HepG2 (cell line): ENCODE results near the gene TLE5. TPM values are rescaled to one million over a fixed set of nuclear protein-coding genes. Genes with fewer than 3 reads are reported as not detected.
A peak's percentile ranks its signal among the peaks of the same experiment; 100 is the strongest.

Source experiments
- ATAC-seq: fragments of 200-7000 bp; cut with Tn5 transposase; 3 replicates; pipeline ENCODE4 v1.9.1; 2020; ENCODE audit warnings: mild to moderate bottlenecking, moderate library complexity
- BruUV-seq: library from RNA; stranded (reverse); fragments of 400-500 nt; replicated peaks from 2 replicates; lab custom pipeline; 2021; lab: Mats Ljungman, UMichigan
- CTCF ChIA-PET: fragments of 300-600 bp; formaldehyde crosslinking; extraction: SDS; loops from one replicate; lab custom pipeline; 2021; ENCODE audit warnings: low total read pairs, inconsistent platforms, low intra/inter-chr PET ratio; lab: Yijun Ruan, JAX
- POLR2A ChIA-PET: fragments of 350-600 bp; sonication (Branson Sonifier 250); formaldehyde crosslinking; loops from one replicate; lab custom pipeline; 2020; ENCODE audit warnings: antibody characterized with exemption, inconsistent platforms; lab: Yijun Ruan, JAX
- DNase-seq: peaks from one replicate; pipeline ENCODE4 v3.0.0-alpha.2; 2015; ENCODE audit warnings: low spot score
- FAIRE-seq: peaks from 3 replicates; lab custom pipeline; 2011; peaks lifted over from hg19 to GRCh38; lab: Jason Lieb, UNC
- H2AFZ ChIP-seq: one replicate; pipeline ENCODE4 v1.6.1; 2011; ENCODE audit warnings: low read length, inconsistent platforms
- H3K27ac ChIP-seq: fragments of 300-600 bp; 3 replicates; pipeline ENCODE4 v1.8.0; 2011; ENCODE audit warnings: mixed run types, mild to moderate bottlenecking, mixed read lengths, low read length, inconsistent platforms; ENCODE audit not compliant: insufficient read depth; ENCODE audit errors: extremely low read length
- H3K27me3 ChIP-seq, 2 experiments: fragments of 200-600 bp in 1 of 2; 2 replicates in 1 of 2; 3 replicates in 1 of 2; pipeline versions ENCODE4 v1.6.0 to v1.8.0; 2011; ENCODE audit warnings: low read length in 2 of 2, mild to moderate bottlenecking in 2 of 2, moderate library complexity in 2 of 2, inconsistent platforms in 1 of 2; ENCODE audit not compliant: insufficient read depth in 2 of 2, control insufficient read depth in 1 of 2
- H3K36me3 ChIP-seq, 2 experiments: fragments of 200-600 bp in 1 of 2; replicated peaks in 1 of 2; 2 replicates in 1 of 2; 3 replicates in 1 of 2; pipeline versions ENCODE4 v1.5.1 to v1.8.0; 2011; ENCODE audit warnings: low read length in 2 of 2, inconsistent platforms in 1 of 2; ENCODE audit not compliant: insufficient read depth in 2 of 2, control insufficient read depth in 1 of 2
- H3K4me1 ChIP-seq: 2 replicates; pipeline ENCODE4 v1.5.1; 2012; ENCODE audit warnings: low read length, inconsistent platforms; ENCODE audit not compliant: insufficient read depth
- H3K4me2 ChIP-seq: 2 replicates; pipeline ENCODE4 v1.6.0; 2011; ENCODE audit warnings: low read depth, low read length, inconsistent platforms
- H3K4me3 ChIP-seq, 3 experiments: fragments of 200-600 bp in 1 of 3; sonication (generic), shearing (Covaris generic) in 1 of 3; replicated peaks in 1 of 3; 2 replicates each; pipeline ENCODE4 v1.5.1; 2011 to 2016; ENCODE audit warnings: low read length in 3 of 3, inconsistent platforms in 2 of 3, low read depth in 2 of 3, mild to moderate bottlenecking in 2 of 3, control low read depth in 1 of 3, mixed read lengths in 1 of 3; ENCODE audit not compliant: insufficient read depth in 1 of 3
- H3K79me2 ChIP-seq: one replicate; pipeline ENCODE4 v1.6.1; 2011; ENCODE audit warnings: low read length, inconsistent platforms; ENCODE audit not compliant: insufficient read depth
- H3K9ac ChIP-seq: 2 replicates; pipeline ENCODE4 v1.6.0; 2011; ENCODE audit warnings: mild to moderate bottlenecking, low read depth, low read length, inconsistent platforms; ENCODE audit not compliant: insufficient read depth
- H3K9me3 ChIP-seq: 2 replicates; pipeline ENCODE4 v1.5.1; 2012; ENCODE audit warnings: mild to moderate bottlenecking, low read length
- H4K20me1 ChIP-seq: 2 replicates; pipeline ENCODE4 v1.6.0; 2011; ENCODE audit warnings: inconsistent platforms, mild to moderate bottlenecking, low read length, moderate library complexity; ENCODE audit not compliant: insufficient read depth
- BRD4 ChIP-seq: sonication (generic); formaldehyde crosslinking; IDR thresholded peaks from 2 replicates; pipeline ENCODE4 v1.4.0; 2020; ENCODE audit warnings: missing genetic modification reagents
- CBX2 ChIP-seq, 2 experiments: fragments of 200-600 bp in 1 of 2; sonication (generic); formaldehyde crosslinking in 1 of 2; IDR thresholded peaks; 2 replicates each; pipeline versions ENCODE4 v1.7.0 to v1.8.1; 2018 to 2022; ENCODE audit warnings: low read depth in 2 of 2, low read length in 1 of 2, mild to moderate bottlenecking in 1 of 2, missing genetic modification reagents in 1 of 2
- FOXM1 ChIP-seq: sonication (generic); formaldehyde crosslinking; IDR thresholded peaks from 2 replicates; pipeline ENCODE4 v1.5.0; 2020; ENCODE audit warnings: missing genetic modification reagents
- GPN1 ChIP-seq: sonication (generic); formaldehyde crosslinking; IDR thresholded peaks from 2 replicates; pipeline ENCODE4 v1.5.1; 2020; ENCODE audit warnings: missing genetic modification reagents, borderline replicate concordance
- KLF13 ChIP-seq: sonication (generic); formaldehyde crosslinking; IDR thresholded peaks from 2 replicates; pipeline ENCODE4 v1.4.0; 2020; ENCODE audit warnings: mild to moderate bottlenecking, missing genetic modification reagents
- MTA3 ChIP-seq: sonication (generic); formaldehyde crosslinking; IDR thresholded peaks from 2 replicates; pipeline ENCODE4 v1.4.0; 2020; ENCODE audit warnings: missing genetic modification reagents
- SKI ChIP-seq: fragments of 450-650 bp; IDR thresholded peaks from one replicate; pipeline ENCODE4 v1.6.1; 2018; ENCODE audit warnings: mild to moderate bottlenecking; ENCODE audit not compliant: partially characterized antibody
- TBX2 ChIP-seq: sonication (generic); formaldehyde crosslinking; IDR thresholded peaks from 2 replicates; pipeline ENCODE4 v1.5.0; 2020; ENCODE audit warnings: missing genetic modification reagents, mild to moderate bottlenecking, borderline replicate concordance
- ZEB1 ChIP-seq: IDR thresholded peaks from 2 replicates; pipeline ENCODE4 v1.6.1; 2012; ENCODE audit warnings: mild to moderate bottlenecking, low read depth, inconsistent platforms; ENCODE audit not compliant: insufficient replicate concordance
- ZFP1 ChIP-seq: IDR thresholded peaks from 2 replicates; pipeline ENCODE4 v1.6.1; 2016
- ZNF292 ChIP-seq: sonication (generic); formaldehyde crosslinking; IDR thresholded peaks from 2 replicates; pipeline ENCODE4 v1.8.1; 2022; ENCODE audit warnings: mild to moderate bottlenecking, low read depth, missing genetic modification reagents, borderline replicate concordance
- ZNF383 ChIP-seq: sonication (generic); formaldehyde crosslinking; IDR thresholded peaks from 2 replicates; pipeline ENCODE4 v1.4.0; 2020; ENCODE audit warnings: missing genetic modification reagents, mild to moderate bottlenecking, borderline replicate concordance
- ZNF552 ChIP-seq: sonication (generic); formaldehyde crosslinking; IDR thresholded peaks from 2 replicates; pipeline ENCODE4 v1.9.0; 2022; ENCODE audit warnings: missing genetic modification reagents, mild to moderate bottlenecking, borderline replicate concordance
- ZNF672 ChIP-seq: sonication (generic); formaldehyde crosslinking; IDR thresholded peaks from 2 replicates; pipeline ENCODE4 v1.8.1; 2022; ENCODE audit warnings: missing genetic modification reagents
- ZNF678 ChIP-seq: sonication (generic); formaldehyde crosslinking; IDR thresholded peaks from 2 replicates; pipeline ENCODE4 v1.4.0; 2020; ENCODE audit warnings: mild to moderate bottlenecking, missing genetic modification reagents
- ZNF713 ChIP-seq: sonication (generic); formaldehyde crosslinking; IDR thresholded peaks from 2 replicates; pipeline ENCODE4 v1.4.0; 2020; ENCODE audit warnings: mild to moderate bottlenecking, missing genetic modification reagents
- ZNF782 ChIP-seq: sonication (generic); formaldehyde crosslinking; IDR thresholded peaks from 2 replicates; pipeline ENCODE4 v1.4.0; 2020; ENCODE audit warnings: missing genetic modification reagents, mild to moderate bottlenecking, borderline replicate concordance
- WGBS: methylation state at CpG from one replicate; pipeline ENCODE4 v1.1.6; 2017; ENCODE audit warnings: low lambda C conversion rate; 5-methylcytosine and 5-hydroxymethylcytosine counted together
- in situ Hi-C: cut with HindIII; loops from 2 replicates; pipeline ENCODE4 v1.10.0; 2017; ENCODE audit warnings: low pct_unique_long_range_greater_than_20kb; ENCODE audit not compliant: extremely low pct_ligation_motif_present
- intact Hi-C: fragments of 100-400 bp; cut with micrococcal nuclease; formaldehyde crosslinking; loops from one replicate; pipeline ENCODE4 v1.10.0; 2022; ENCODE audit not compliant: unreplicated experiment
- polyA plus RNA-seq, 8 experiments: library from polyadenylated mRNA; depleted of rRNA in 3 of 8; stranded (reverse) in 7 of 8; unstranded in 1 of 8; fragments of >200 nt; fragmentation: Illumina TruSeq in 4 of 8; extraction: Trizol in 4 of 8; gene quantifications; 2 replicates each; pipeline versions ENCODE4 v1.2.1 to v1.2.3, GENCODE V29; 2011 to 2016; ENCODE audit warnings: low read depth in 4 of 8, missing spikeins in 1 of 8, mixed read lengths in 1 of 8; ENCODE audit not compliant: insufficient read depth in 1 of 8
- total RNA-seq, 5 experiments: library from RNA; depleted of rRNA; stranded (reverse); fragments of >200 nt; fragmentation: Illumina TruSeq; extraction: Trizol; gene quantifications; 2 replicates each; pipeline ENCODE4 v1.2.3, GENCODE V29; 2016; ENCODE audit warnings: low read depth in 1 of 5
- TF ChIP-seq, protein P1 (sequence below): sonication (generic); formaldehyde crosslinking; IDR thresholded peaks from 2 replicates; pipeline ENCODE4 v1.4.0; 2020; ENCODE audit warnings: missing genetic modification reagents, borderline replicate concordance
- TF ChIP-seq, protein P2 (sequence below): sonication (generic); formaldehyde crosslinking; IDR thresholded peaks from 2 replicates; pipeline ENCODE4 v1.8.1; 2023; ENCODE audit warnings: mild to moderate bottlenecking, missing genetic modification reagents, borderline replicate concordance
- TF ChIP-seq, protein P3 (sequence below): sonication (generic); formaldehyde crosslinking; IDR thresholded peaks from 2 replicates; pipeline ENCODE4 v1.4.0; 2020; ENCODE audit warnings: missing genetic modification reagents

The TLE5 gene
- total and polyA plus RNA-seq, 2 of the 13 experiments (the other 11 are each of a cell fraction or from before 2014, with no cell fraction given) = 62.8 to 189 TPM

DNA sequence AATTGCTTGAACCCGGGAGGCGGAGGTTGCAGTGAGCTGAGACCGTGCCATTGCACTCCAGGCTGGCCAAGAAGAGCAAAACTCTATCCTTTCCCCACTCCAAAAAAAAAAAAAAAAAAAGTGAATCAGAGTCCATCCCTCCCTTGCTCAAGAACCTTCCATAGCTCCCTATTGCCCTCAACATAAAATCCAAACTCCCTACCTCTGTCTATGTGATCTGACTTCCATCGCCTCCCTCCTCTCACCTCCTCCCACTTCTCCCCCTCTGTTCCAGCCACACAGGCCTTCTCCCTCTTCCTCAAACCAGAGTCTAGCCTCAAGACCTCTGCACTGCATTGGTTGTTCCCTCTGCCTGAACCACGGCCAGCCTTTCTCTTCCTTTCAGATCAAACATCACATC is 23.2 kb downstream of the TLE5 start:
- TF ChIP-seq, protein P1, sequence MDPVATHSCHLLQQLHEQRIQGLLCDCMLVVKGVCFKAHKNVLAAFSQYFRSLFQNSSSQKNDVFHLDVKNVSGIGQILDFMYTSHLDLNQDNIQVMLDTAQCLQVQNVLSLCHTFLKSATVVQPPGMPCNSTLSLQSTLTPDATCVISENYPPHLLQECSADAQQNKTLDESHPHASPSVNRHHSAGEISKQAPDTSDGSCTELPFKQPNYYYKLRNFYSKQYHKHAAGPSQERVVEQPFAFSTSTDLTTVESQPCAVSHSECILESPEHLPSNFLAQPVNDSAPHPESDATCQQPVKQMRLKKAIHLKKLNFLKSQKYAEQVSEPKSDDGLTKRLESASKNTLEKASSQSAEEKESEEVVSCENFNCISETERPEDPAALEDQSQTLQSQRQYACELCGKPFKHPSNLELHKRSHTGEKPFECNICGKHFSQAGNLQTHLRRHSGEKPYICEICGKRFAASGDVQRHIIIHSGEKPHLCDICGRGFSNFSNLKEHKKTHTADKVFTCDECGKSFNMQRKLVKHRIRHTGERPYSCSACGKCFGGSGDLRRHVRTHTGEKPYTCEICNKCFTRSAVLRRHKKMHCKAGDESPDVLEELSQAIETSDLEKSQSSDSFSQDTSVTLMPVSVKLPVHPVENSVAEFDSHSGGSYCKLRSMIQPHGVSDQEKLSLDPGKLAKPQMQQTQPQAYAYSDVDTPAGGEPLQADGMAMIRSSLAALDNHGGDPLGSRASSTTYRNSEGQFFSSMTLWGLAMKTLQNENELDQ = no peak
- no peak for TF ChIP-seq ZNF672 (CRISPR knock-in tag)
- no peak for TF ChIP-seq ZNF678 (CRISPR knock-in tag)
- no peak for TF ChIP-seq ZNF552 (CRISPR knock-in tag)
- no peak for TF ChIP-seq BRD4 (CRISPR knock-in tag)
- TF ChIP-seq, protein P2, sequence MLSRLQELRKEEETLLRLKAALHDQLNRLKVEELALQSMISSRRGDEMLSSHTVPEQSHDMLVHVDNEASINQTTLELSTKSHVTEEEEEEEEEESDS (CRISPR knock-in tag) = no peak
- TF ChIP-seq ZNF383 (CRISPR knock-in tag) = no peak
- TF ChIP-seq ZNF782 (CRISPR knock-in tag) = no peak
- no peak for TF ChIP-seq MTA3 (CRISPR knock-in tag)
- no peak for TF ChIP-seq ZNF713 (CRISPR knock-in tag)
- no peak for TF ChIP-seq ZNF292
- no peak for TF ChIP-seq FOXM1
- TF ChIP-seq GPN1 (CRISPR knock-in tag) = no peak
- TF ChIP-seq TBX2 (CRISPR knock-in tag) = no peak
- TF ChIP-seq ZFP1 (CRISPR knock-in tag) = no peak
- no peak for TF ChIP-seq KLF13 (CRISPR knock-in tag)
- no peak for TF ChIP-seq ZEB1
- no peak for TF ChIP-seq SKI
- TF ChIP-seq CBX2 (IDR thresholded peaks at IDR 0.05; ENCODE audit: low read depth, low read length) = no peak
- TF ChIP-seq CBX2 (CRISPR knock-in tag; IDR thresholded peaks at IDR 0.05; ENCODE audit: low read depth) = no peak
- TF ChIP-seq, protein P3, sequence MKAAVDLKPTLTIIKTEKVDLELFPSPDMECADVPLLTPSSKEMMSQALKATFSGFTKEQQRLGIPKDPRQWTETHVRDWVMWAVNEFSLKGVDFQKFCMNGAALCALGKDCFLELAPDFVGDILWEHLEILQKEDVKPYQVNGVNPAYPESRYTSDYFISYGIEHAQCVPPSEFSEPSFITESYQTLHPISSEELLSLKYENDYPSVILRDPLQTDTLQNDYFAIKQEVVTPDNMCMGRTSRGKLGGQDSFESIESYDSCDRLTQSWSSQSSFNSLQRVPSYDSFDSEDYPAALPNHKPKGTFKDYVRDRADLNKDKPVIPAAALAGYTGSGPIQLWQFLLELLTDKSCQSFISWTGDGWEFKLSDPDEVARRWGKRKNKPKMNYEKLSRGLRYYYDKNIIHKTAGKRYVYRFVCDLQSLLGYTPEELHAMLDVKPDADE (CRISPR knock-in tag) = no peak
- TF ChIP-seq, all 625 proteins: peak for 0
- no peak overlapping the region for H2AFZ ChIP-seq
- H3K9ac ChIP-seq = no peak overlapping the region
- no peaks in the 10 kb centered on the region for H3K36me3 ChIP-seq
- H3K9me3 ChIP-seq = no peaks in the 10 kb centered on the region
- in situ Hi-C loops (no loop called here), intact Hi-C loops (no loop called here)
- DNase-seq (no peak), FAIRE-seq (no peak), ATAC-seq (no peak)
- H4K20me1 ChIP-seq = no peaks in the 10 kb centered on the region
- peaks cover 2 to 5% of the 10 kb centered on the region in 2 experiments; a peak in 3 of 5 replicates for H3K27me3 ChIP-seq
- CTCF ChIA-PET = no interaction called here
- no TSS peak for BruUV-seq
- POLR2A ChIA-PET = no interaction called here
- H3K27ac ChIP-seq = no peak overlapping the region
- peaks cover 37% of the 10 kb centered on the region for H3K4me1 ChIP-seq
- H3K4me3 ChIP-seq = peak overlapping the region in 1 of 3 experiments; percentile 20; a peak in 1 of 6 replicates
- no peaks in the 10 kb centered on the region for H3K79me2 ChIP-seq
- peak overlapping the region; percentile 36 for H3K4me2 ChIP-seq
- WGBS = 66% methylated on average over 5 of the region's 5 CpGs
